HEK293 (cell line): ENCODE data around the gene ZNF423.

Source experiments
- CTCF ChIA-PET: fragments of 350-600 bp; formaldehyde crosslinking; extraction: SDS; loops from one replicate; lab custom pipeline; 2021; ENCODE audit warnings: antibody characterized with exemption; lab: Yijun Ruan, JAX
- POLR2A ChIA-PET: fragments of 300-600 bp; formaldehyde crosslinking; extraction: SDS; loops from one replicate; lab custom pipeline; 2020; ENCODE audit warnings: antibody characterized with exemption, inconsistent platforms; lab: Yijun Ruan, JAX
- H3K27ac ChIP-seq: fragments of 200-500 bp; sonication (Bioruptor generic); 2 replicates; pipeline ENCODE4 v1.5.1; 2014; ENCODE audit warnings: low read depth, low read length, control low read depth, inconsistent platforms; ENCODE audit errors: extremely low read depth
- H3K36me3 ChIP-seq, 2 experiments: fragments of 200-500 bp in 1 of 2; sonication (Bioruptor generic) in 1 of 2; 1 replicate in 1 of 2; 2 replicates in 1 of 2; pipeline ENCODE4 v1.5.1; 2014 to 2017; ENCODE audit warnings: inconsistent platforms in 2 of 2, low read length in 2 of 2; ENCODE audit not compliant: control insufficient read depth in 2 of 2, insufficient read depth in 1 of 2
- H3K4me1 ChIP-seq: fragments of 200-500 bp; sonication (Bioruptor generic); 2 replicates; pipeline ENCODE4 v1.5.1; 2014; ENCODE audit warnings: mild to moderate bottlenecking, low read length, inconsistent platforms; ENCODE audit not compliant: control insufficient read depth, insufficient read depth
- H3K4me3 ChIP-seq: 2 replicates; pipeline ENCODE4 v1.5.1; 2011; ENCODE audit warnings: low read depth, mild to moderate bottlenecking, control low read depth, low read length, moderate library complexity
- H3K9me3 ChIP-seq: fragments of 200-500 bp; sonication (Bioruptor generic); 2 replicates; pipeline ENCODE4 v1.5.1; 2014; ENCODE audit warnings: low read depth, low read length, inconsistent platforms; ENCODE audit not compliant: control insufficient read depth, insufficient read depth
- BCL11A ChIP-seq: fragments of 450-650 bp; formaldehyde crosslinking; IDR thresholded peaks from 2 replicates; pipeline ENCODE4 v1.5.1; 2016; ENCODE audit warnings: low read depth, missing biosample characterization, missing genetic modification characterization
- BCL6B ChIP-seq: fragments of 450-650 bp; formaldehyde crosslinking; IDR thresholded peaks from 2 replicates; pipeline ENCODE4 v1.5.1; 2017; ENCODE audit warnings: missing biosample characterization, missing genetic modification characterization
- CTCF ChIP-seq: fragments of 450-650 bp; formaldehyde crosslinking; IDR thresholded peaks from 2 replicates; pipeline ENCODE4 v1.5.1; 2016; ENCODE audit warnings: missing biosample characterization, missing genetic modification characterization
- EGR2 ChIP-seq: fragments of 450-650 bp; formaldehyde crosslinking; IDR thresholded peaks from 2 replicates; pipeline ENCODE4 v1.5.1; 2016; ENCODE audit warnings: low read depth, missing biosample characterization, missing genetic modification characterization
- GLI4 ChIP-seq: fragments of 450-650 bp; formaldehyde crosslinking; IDR thresholded peaks from 2 replicates; pipeline ENCODE4 v1.5.1; 2016; ENCODE audit warnings: missing biosample characterization, missing genetic modification characterization
- INSM2 ChIP-seq: fragments of 450-650 bp; formaldehyde crosslinking; IDR thresholded peaks from 2 replicates; pipeline ENCODE4 v1.5.1; 2016; ENCODE audit warnings: missing biosample characterization, missing genetic modification characterization
- MEIS1 ChIP-seq: sonication (generic); formaldehyde crosslinking; IDR thresholded peaks from 2 replicates; pipeline ENCODE4 v1.8.1; 2022; ENCODE audit warnings: missing genetic modification reagents, mild to moderate bottlenecking, borderline replicate concordance
- SETDB1 ChIP-seq: IDR thresholded peaks from one replicate; pipeline ENCODE4 v1.6.1; 2017; ENCODE audit warnings: mild to moderate bottlenecking, low read length, moderate library complexity, mixed read lengths; ENCODE audit not compliant: insufficient read length
- ZBTB17 ChIP-seq: fragments of 450-650 bp; formaldehyde crosslinking; IDR thresholded peaks from 2 replicates; pipeline ENCODE4 v1.5.1; 2016; ENCODE audit warnings: missing biosample characterization, missing genetic modification characterization
- ZFHX2 ChIP-seq: fragments of 450-650 bp; formaldehyde crosslinking; conservative IDR thresholded peaks from 2 replicates; pipeline ENCODE4 v1.5.1; 2016; ENCODE audit warnings: missing biosample characterization, missing genetic modification characterization
- ZFP41 ChIP-seq: fragments of 450-650 bp; formaldehyde crosslinking; IDR thresholded peaks from 2 replicates; pipeline ENCODE4 v1.5.1; 2016; ENCODE audit warnings: missing biosample characterization, missing genetic modification characterization, borderline replicate concordance
- ZNF10 ChIP-seq: fragments of 450-650 bp; formaldehyde crosslinking; IDR thresholded peaks from 2 replicates; pipeline ENCODE4 v1.5.1; 2017; ENCODE audit warnings: missing biosample characterization, missing genetic modification characterization
- ZNF133 ChIP-seq: fragments of 450-650 bp; formaldehyde crosslinking; IDR thresholded peaks from 2 replicates; pipeline ENCODE4 v1.5.1; 2016; ENCODE audit warnings: missing biosample characterization, missing genetic modification characterization
- ZNF155 ChIP-seq: fragments of 450-650 bp; formaldehyde crosslinking; IDR thresholded peaks from 2 replicates; pipeline ENCODE4 v1.5.1; 2016; ENCODE audit warnings: missing biosample characterization, missing genetic modification characterization
- ZNF18 ChIP-seq: fragments of 450-650 bp; formaldehyde crosslinking; IDR thresholded peaks from 2 replicates; pipeline ENCODE4 v1.5.1; 2016; ENCODE audit warnings: missing biosample characterization, missing genetic modification characterization
- ZNF211 ChIP-seq: fragments of 450-650 bp; formaldehyde crosslinking; IDR thresholded peaks from 2 replicates; pipeline ENCODE4 v1.5.1; 2016; ENCODE audit warnings: low read depth, missing biosample characterization, missing genetic modification characterization
- ZNF529 ChIP-seq: fragments of 450-650 bp; formaldehyde crosslinking; IDR thresholded peaks from 2 replicates; pipeline ENCODE4 v1.5.1; 2017; ENCODE audit warnings: missing genetic modification characterization, missing biosample characterization; ENCODE audit not compliant: insufficient replicate concordance
- ZNF558 ChIP-seq: fragments of 450-650 bp; formaldehyde crosslinking; IDR thresholded peaks from 2 replicates; pipeline ENCODE4 v1.5.1; 2016; ENCODE audit warnings: missing biosample characterization, missing genetic modification characterization
- ZNF621 ChIP-seq: fragments of 450-650 bp; formaldehyde crosslinking; IDR thresholded peaks from 2 replicates; pipeline ENCODE4 v1.5.1; 2017; ENCODE audit warnings: missing biosample characterization, missing genetic modification characterization
- ZNF768 ChIP-seq: fragments of 450-650 bp; formaldehyde crosslinking; IDR thresholded peaks from 2 replicates; pipeline ENCODE4 v1.5.1; 2018; ENCODE audit warnings: missing biosample characterization, mild to moderate bottlenecking, missing genetic modification characterization
- TF ChIP-seq, protein P1 (sequence below): fragments of 450-650 bp; formaldehyde crosslinking; conservative IDR thresholded peaks from 2 replicates; pipeline ENCODE4 v1.5.1; 2016; ENCODE audit warnings: low read depth, missing biosample characterization, missing genetic modification characterization

ZNF423 gene

DNA sequence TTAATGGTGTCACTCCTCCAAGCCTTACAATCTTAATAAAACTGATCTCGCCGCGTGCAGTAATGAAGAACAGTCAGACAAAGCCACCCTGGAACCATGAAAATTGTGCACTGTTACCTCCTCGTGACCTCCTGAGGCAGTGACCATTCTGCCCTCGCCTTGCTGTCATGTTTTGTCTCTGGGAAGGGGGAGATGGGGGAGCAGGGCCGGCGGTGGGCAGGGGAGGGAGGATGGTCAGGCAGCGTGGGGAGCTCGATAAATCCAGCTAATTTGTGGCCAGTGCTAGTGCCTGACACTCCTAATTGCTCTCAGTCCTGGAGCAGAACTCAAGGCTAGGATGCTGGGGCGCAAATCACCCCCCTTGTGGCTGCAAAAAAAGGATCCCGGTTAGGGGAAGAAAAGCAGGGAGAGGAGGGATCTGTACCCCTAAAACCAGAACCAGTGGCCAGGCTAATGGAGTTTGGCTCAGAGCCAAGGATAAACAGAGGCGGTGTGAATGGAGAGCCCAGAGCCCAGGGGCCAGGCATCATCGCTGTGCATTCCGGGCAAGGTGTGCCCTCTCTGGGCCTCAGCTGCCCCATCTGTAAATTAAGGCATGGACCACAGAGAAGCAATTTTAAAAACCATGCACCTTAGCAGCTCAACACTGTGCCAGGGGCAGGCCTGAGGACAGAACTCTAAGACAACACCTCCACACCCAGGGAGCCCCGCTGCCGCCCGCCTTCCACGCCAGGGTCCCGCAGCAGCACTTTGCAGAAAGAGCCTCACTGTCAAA is 113.3 kb downstream of the ZNF423 start:
- H3K27ac ChIP-seq: no peak overlapping the region
- H3K36me3 ChIP-seq: no peaks in the 10 kb centered on the region
- no peaks in the 10 kb centered on the region for H3K9me3 ChIP-seq
- no peaks in the 10 kb centered on the region for H3K4me1 ChIP-seq
- TF ChIP-seq ZNF155 (tag by site-specific recombination): no peak
- 0 out of 2 replicates have a peak, but pooled peaks have one; percentile 13 for TF ChIP-seq ZNF768 (tag by site-specific recombination)
- TF ChIP-seq ZNF529 (tag by site-specific recombination): no peak
- ChIA-PET CTCF (no interaction called here), POLR2A (no interaction called here)
- H3K4me3 ChIP-seq: no peak overlapping the region

DNA sequence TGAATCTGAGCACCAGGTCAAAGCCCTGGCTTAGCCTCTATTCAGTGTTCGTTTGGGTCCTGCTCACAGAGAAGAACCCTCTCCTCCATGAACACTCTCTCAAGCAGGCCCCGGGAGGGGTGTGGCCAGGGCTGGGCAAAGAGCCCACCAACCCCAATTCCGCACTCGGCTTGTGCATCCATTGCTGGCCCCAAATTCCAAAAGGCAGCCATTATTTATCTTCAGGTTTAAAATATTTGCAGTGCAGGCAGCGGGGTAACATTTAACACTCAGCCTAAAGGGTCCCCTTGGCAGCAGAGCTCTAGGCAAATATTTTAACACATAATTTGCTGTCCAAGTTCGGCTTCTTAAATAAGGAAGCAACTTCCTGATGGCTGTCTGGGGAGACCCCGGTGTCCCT is 115.7 kb downstream of the ZNF423 start:
- Histone ChIP-seq H3K4me1 (no peaks in the 10 kb centered on the region), H3K9me3 (no peaks in the 10 kb centered on the region), H3K27ac (no peak overlapping the region), H3K4me3 (no peak overlapping the region), H3K36me3 (no peaks in the 10 kb centered on the region)
- POLR2A ChIA-PET: no interaction called here
- CTCF ChIA-PET: no interaction called here
- TF ChIP-seq ZFP41 (tag by site-specific recombination): no peak
- TF ChIP-seq INSM2 (tag by site-specific recombination): no peak
- no peak for TF ChIP-seq ZNF211 (tag by site-specific recombination)
- no peak for TF ChIP-seq BCL11A (tag by site-specific recombination)
- TF ChIP-seq ZNF10 (tag by site-specific recombination): no peak
- TF ChIP-seq, protein P1, sequence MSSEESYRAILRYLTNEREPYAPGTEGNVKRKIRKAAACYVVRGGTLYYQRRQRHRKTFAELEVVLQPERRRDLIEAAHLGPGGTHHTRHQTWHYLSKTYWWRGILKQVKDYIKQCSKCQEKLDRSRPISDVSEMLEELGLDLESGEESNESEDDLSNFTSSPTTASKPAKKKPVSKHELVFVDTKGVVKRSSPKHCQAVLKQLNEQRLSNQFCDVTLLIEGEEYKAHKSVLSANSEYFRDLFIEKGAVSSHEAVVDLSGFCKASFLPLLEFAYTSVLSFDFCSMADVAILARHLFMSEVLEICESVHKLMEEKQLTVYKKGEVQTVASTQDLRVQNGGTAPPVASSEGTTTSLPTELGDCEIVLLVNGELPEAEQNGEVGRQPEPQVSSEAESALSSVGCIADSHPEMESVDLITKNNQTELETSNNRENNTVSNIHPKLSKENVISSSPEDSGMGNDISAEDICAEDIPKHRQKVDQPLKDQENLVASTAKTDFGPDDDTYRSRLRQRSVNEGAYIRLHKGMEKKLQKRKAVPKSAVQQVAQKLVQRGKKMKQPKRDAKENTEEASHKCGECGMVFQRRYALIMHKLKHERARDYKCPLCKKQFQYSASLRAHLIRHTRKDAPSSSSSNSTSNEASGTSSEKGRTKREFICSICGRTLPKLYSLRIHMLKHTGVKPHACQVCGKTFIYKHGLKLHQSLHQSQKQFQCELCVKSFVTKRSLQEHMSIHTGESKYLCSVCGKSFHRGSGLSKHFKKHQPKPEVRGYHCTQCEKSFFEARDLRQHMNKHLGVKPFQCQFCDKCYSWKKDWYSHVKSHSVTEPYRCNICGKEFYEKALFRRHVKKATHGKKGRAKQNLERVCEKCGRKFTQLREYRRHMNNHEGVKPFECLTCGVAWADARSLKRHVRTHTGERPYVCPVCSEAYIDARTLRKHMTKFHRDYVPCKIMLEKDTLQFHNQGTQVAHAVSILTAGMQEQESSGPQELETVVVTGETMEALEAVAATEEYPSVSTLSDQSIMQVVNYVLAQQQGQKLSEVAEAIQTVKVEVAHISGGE (tag by site-specific recombination): no peak
- no peak for TF ChIP-seq BCL6B (tag by site-specific recombination)
- TF ChIP-seq SETDB1: no peak
- TF ChIP-seq MEIS1 (CRISPR knock-in tag): no peak
- no peak for TF ChIP-seq ZNF558

- H3K4me3 ChIP-seq: no peak overlapping the region
- H3K27ac ChIP-seq: no peak overlapping the region
- no peak for TF ChIP-seq GLI4 (tag by site-specific recombination)
- no peak for TF ChIP-seq ZNF133
- TF ChIP-seq CTCF (tag by site-specific recombination): 0 out of 2 replicates have a peak, but pooled peaks have one; percentile 17
- TF ChIP-seq ZBTB17 (tag by site-specific recombination): 0 out of 2 replicates have a peak, but pooled peaks have one; percentile 11
- TF ChIP-seq ZNF18 (tag by site-specific recombination): peak; percentile 81
- TF ChIP-seq EGR2 (tag by site-specific recombination): peak; percentile 68; the same call in 1 of the 2 replicates
- TF ChIP-seq ZNF621 (tag by site-specific recombination): no peak
- TF ChIP-seq ZFHX2 (tag by site-specific recombination): peak; percentile 25; the same call in 1 of the 2 replicates
- TF ChIP-seq, all 188 proteins: peak for 5
- CTCF ChIA-PET: interaction anchor here (0.6 kb wide), 1 partner anchor 125 kb away, joined by 3 read pairs; no protein-coding TSS in a partner anchor
- POLR2A ChIA-PET: interaction anchor here (0.7 kb wide), 1 partner anchor 330 kb away, joined by 5 read pairs; no protein-coding TSS in a partner anchor
- Histone ChIP-seq H3K4me1 (no peaks in the 10 kb centered on the region), H3K36me3 (no peaks in the 10 kb centered on the region), H3K9me3 (no peaks in the 10 kb centered on the region)
Observed at GRCh38 chr16:49739381-49739780, 116.5 kb downstream of the ZNF423 start.
